ENCODE measurements around the gene PARP4. TPM values are rescaled to one million over a fixed set of nuclear protein-coding genes. Genes with fewer than 3 reads are reported as not detected.

The PARP4 gene
- total RNA-seq, 1 experiment from 2014 or later: 76.0 TPM

- Histone ChIP-seq H3K4me3 (replicated peaks in 1 of 2; ENCODE audit: low read depth in 1 of 2, low read length in 2 of 2) (no peak overlapping the region), H3K9me3 (ENCODE audit: control insufficient read depth in 1 of 2, insufficient read depth in 1 of 2, low read depth in 1 of 2, low read length in 2 of 2) (no peaks in the 10 kb centered on the region), H3K9ac (ENCODE audit: low read length) (no peak overlapping the region), H3K9me2 (ENCODE audit: insufficient read depth) (no peaks in the 10 kb centered on the region), H3K79me2 (ENCODE audit: insufficient read depth, low read length) (peaks cover 98% of the 10 kb centered on the region), H3K27ac (ENCODE audit: low read depth, low read length) (no peak overlapping the region), H4K20me1 (ENCODE audit: insufficient read depth) (no peaks in the 10 kb centered on the region), H3K27me3 (ENCODE audit: insufficient read depth, low read length) (no peaks in the 10 kb centered on the region), H2AFZ (ENCODE audit: low read depth, low read length, poor library complexity, severe bottlenecking) (no peak overlapping the region), H3K4me2 (ENCODE audit: low read length) (no peak overlapping the region), H3K36me3 (ENCODE audit: control insufficient read depth in 1 of 2, insufficient read depth in 2 of 2, low read length in 2 of 2) (peaks cover 3 to 16% of the 10 kb centered on the region in 2 experiments; a peak in 2 of 4 replicates), H3K4me1 (ENCODE audit: control insufficient read depth in 1 of 2, insufficient read depth in 2 of 2, low read length in 2 of 2) (peaks cover 31 to 40% of the 10 kb centered on the region in 2 experiments)
- TF ChIP-seq FOSL1 (IDR thresholded peaks at IDR 0.05; ENCODE audit: low read depth): no peak
- TF ChIP-seq ZNF274 (IDR thresholded peaks at IDR 0.05; ENCODE audit: low read depth, low read length): no peak
- TF ChIP-seq EGR1 (IDR thresholded peaks at IDR 0.05; ENCODE audit: low read depth): no peak
- TF ChIP-seq, protein P1, sequence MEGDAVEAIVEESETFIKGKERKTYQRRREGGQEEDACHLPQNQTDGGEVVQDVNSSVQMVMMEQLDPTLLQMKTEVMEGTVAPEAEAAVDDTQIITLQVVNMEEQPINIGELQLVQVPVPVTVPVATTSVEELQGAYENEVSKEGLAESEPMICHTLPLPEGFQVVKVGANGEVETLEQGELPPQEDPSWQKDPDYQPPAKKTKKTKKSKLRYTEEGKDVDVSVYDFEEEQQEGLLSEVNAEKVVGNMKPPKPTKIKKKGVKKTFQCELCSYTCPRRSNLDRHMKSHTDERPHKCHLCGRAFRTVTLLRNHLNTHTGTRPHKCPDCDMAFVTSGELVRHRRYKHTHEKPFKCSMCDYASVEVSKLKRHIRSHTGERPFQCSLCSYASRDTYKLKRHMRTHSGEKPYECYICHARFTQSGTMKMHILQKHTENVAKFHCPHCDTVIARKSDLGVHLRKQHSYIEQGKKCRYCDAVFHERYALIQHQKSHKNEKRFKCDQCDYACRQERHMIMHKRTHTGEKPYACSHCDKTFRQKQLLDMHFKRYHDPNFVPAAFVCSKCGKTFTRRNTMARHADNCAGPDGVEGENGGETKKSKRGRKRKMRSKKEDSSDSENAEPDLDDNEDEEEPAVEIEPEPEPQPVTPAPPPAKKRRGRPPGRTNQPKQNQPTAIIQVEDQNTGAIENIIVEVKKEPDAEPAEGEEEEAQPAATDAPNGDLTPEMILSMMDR (IDR thresholded peaks at IDR 0.05 in 2 of 3, conservative IDR thresholded peaks at IDR 0.05 in 1 of 3; ENCODE audit: borderline replicate concordance in 1 of 3, insufficient read depth in 1 of 3, low read depth in 2 of 3, low read length in 2 of 3): no peak
- no peak for TF ChIP-seq RAD21 (IDR thresholded peaks at IDR 0.05; ENCODE audit: low read depth)
- TF ChIP-seq MAX (IDR thresholded peaks at IDR 0.05): no peak
- no peak for TF ChIP-seq POLR2AphosphoS5 (IDR thresholded peaks at IDR 0.05; ENCODE audit: low read depth, low read length)
- no peak for TF ChIP-seq ZBTB33 (IDR thresholded peaks at IDR 0.05; ENCODE audit: extremely low read depth, insufficient replicate concordance, low read length)
- no peak for TF ChIP-seq ELF1 (IDR thresholded peaks at IDR 0.05; ENCODE audit: borderline replicate concordance, low read depth)
- TF ChIP-seq EZH2phosphoT487 (IDR thresholded peaks at IDR 0.05; ENCODE audit: borderline replicate concordance): no peak
- no peak for TF ChIP-seq SRF (IDR thresholded peaks at IDR 0.05; ENCODE audit: low read depth)
- no peak for TF ChIP-seq ATF3 (IDR thresholded peaks at IDR 0.05)
- no peak for TF ChIP-seq SP1 (IDR thresholded peaks at IDR 0.05; ENCODE audit: low read depth)
- no peak for TF ChIP-seq CEBPB (IDR thresholded peaks at IDR 0.05; ENCODE audit: low read depth)
- no peak for TF ChIP-seq ZFX (IDR thresholded peaks at IDR 0.05)
- no peak for TF ChIP-seq TCF7L2 (IDR thresholded peaks at IDR 0.05; ENCODE audit: borderline replicate concordance, extremely low read depth, insufficient read depth, insufficient read length)
- no peak for TF ChIP-seq JUND (IDR thresholded peaks at IDR 0.05)
- no TSS peak for BruUV-seq (replicated peaks)
- POLR2A ChIA-PET: no interaction called here
- RAD21 ChIA-PET (ENCODE audit: low non-redundant PET in 1 of 2, low total read pairs in 2 of 2, uncharacterized antibody in 2 of 2, unreplicated experiment in 2 of 2): no interaction called here
- DNase-seq (ENCODE audit: low read depth, low spot score) (no peak), ATAC-seq (no peak)
- intact Hi-C loops (cut with micrococcal nuclease): no loop called here
- CTCF ChIA-PET: no interaction called here
These were observed 7.3 kb downstream of the PARP4 start for GRCh38 chr13:24505256-24505655.

Data from HCT116 (cell line).